SK-N-SH (cell line): ENCODE data around the gene TRHDE.

Experiments used
- CTCF ChIP-seq: fragments of 200-600 bp; sonication (generic); IDR thresholded peaks from 2 replicates; pipeline ENCODE4 v1.6.1; 2017; ENCODE audit warnings: antibody characterized with exemption, mild to moderate bottlenecking, moderate library complexity
- EP300 ChIP-seq, 2 experiments: IDR thresholded peaks; 2 replicates each; pipeline versions ENCODE4 v1.4.0 to v1.6.1; 2012; ENCODE audit warnings: borderline replicate concordance in 1 of 2, low read depth in 1 of 2, low read length in 1 of 2
- EZH2phosphoT487 ChIP-seq: fragments of 200-600 bp; sonication (generic); IDR thresholded peaks from 2 replicates; pipeline ENCODE4 v1.6.1; 2017; ENCODE audit warnings: low read depth, mixed run types, mild to moderate bottlenecking, antibody characterized with exemption, moderate library complexity, borderline replicate concordance
- FOXM1 ChIP-seq: IDR thresholded peaks from 2 replicates; pipeline ENCODE4 v1.4.0; 2012; ENCODE audit warnings: low read depth, mild to moderate bottlenecking
- NFIC ChIP-seq: IDR thresholded peaks from 2 replicates; pipeline ENCODE4 v1.4.0; 2012; ENCODE audit warnings: borderline replicate concordance
- TAF1 ChIP-seq: IDR thresholded peaks from 2 replicates; pipeline ENCODE4 v1.6.1; 2012; ENCODE audit warnings: low read depth, mild to moderate bottlenecking, low read length, moderate library complexity, borderline replicate concordance

DNA sequence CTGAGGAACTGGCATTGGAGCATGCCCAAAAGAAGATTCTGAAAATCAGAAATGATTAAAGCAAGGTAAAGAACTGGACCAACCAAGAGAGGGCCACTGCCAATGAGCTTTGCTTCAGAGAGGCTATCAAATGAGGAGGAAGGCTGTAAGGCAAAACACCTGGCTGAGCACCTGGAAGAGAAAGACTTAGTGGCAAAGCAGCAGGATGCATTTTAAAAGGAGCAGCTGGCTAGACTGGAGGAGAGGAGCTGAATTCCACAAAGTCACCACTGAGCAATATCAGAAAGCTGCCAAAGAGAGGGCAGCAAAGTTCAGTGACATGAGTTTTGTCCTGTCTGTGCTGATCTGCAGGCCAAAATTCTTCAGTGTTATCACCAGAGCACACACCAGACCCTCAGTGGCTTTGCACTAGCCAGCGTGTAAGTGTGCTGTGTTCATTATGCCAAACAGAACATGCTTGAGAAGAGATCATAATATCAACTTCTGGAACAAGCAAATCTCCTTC is 338.7 kb downstream of the TRHDE start:
- TF ChIP-seq CTCF (no peak), EZH2phosphoT487 (no peak), NFIC (no peak), EP300 (IDR thresholded peaks at IDR 0.05; ENCODE audit: borderline replicate concordance in 1 of 2, low read depth in 1 of 2, low read length in 1 of 2) (no peak), TAF1 (no peak), FOXM1 (no peak)
